22Rv1 (cell line): Measurements from ENCODE around the gene OR13G1.

Experiments used
- ZFX ChIP-seq: fragments of 450-650 bp; IDR thresholded peaks from 2 replicates; pipeline ENCODE4 v1.6.1; 2017; ENCODE audit warnings: antibody characterized with exemption, borderline replicate concordance
- TF ChIP-seq, protein P1 (sequence below): fragments of 450-650 bp; IDR thresholded peaks from 2 replicates; pipeline ENCODE4 v1.5.1; 2017; ENCODE audit warnings: mild to moderate bottlenecking

DNA sequence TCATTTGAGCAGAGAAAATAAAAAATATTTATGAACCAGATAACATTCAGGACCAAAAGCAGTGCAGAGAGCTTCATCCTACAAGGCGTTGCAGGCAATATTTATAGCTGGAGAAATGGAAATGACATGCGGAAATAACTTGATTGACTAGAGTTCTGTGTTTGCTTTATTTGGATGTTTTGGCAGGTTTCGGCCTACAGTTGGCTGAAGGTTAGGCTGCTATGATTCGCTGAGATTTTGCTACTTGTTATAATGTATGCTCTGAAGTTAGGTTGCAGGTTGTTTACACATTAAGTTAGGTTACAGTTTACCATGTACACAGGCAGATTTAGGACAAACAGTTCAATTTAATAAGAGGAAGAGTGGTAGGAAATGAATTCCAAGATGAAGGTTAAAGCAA lies 632 bp upstream of the OR13G1 start:
- TF ChIP-seq, protein P1, sequence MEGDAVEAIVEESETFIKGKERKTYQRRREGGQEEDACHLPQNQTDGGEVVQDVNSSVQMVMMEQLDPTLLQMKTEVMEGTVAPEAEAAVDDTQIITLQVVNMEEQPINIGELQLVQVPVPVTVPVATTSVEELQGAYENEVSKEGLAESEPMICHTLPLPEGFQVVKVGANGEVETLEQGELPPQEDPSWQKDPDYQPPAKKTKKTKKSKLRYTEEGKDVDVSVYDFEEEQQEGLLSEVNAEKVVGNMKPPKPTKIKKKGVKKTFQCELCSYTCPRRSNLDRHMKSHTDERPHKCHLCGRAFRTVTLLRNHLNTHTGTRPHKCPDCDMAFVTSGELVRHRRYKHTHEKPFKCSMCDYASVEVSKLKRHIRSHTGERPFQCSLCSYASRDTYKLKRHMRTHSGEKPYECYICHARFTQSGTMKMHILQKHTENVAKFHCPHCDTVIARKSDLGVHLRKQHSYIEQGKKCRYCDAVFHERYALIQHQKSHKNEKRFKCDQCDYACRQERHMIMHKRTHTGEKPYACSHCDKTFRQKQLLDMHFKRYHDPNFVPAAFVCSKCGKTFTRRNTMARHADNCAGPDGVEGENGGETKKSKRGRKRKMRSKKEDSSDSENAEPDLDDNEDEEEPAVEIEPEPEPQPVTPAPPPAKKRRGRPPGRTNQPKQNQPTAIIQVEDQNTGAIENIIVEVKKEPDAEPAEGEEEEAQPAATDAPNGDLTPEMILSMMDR: no peak
- TF ChIP-seq ZFX: no peak
